Uterus (tissue), 4 donors: Measurements from ENCODE around the gene FAM222B. TPM values are rescaled to one million over a fixed set of nuclear protein-coding genes. Genes with fewer than 3 reads are reported as not detected.
"Not testable (repeated sequence)": the region's sequence is repeated elsewhere in the genome, so short reads cannot be mapped to it uniquely, and the experiment has no call there.

Experiments
- DNase-seq, 2 donors: peaks; one replicate each; pipeline ENCODE4 v3.0.0-alpha.2; 2019 to 2020
- H3K27ac ChIP-seq, 2 donors: fragments of 200-600 bp; sonication (generic); 1 replicate in 1 of 2; 2 replicates in 1 of 2; pipeline ENCODE4 v1.5.1; 2016 to 2018
- H3K27me3 ChIP-seq, 2 donors: fragments of 200-600 bp; sonication (generic); one replicate each; pipeline ENCODE4 v1.5.1; 2018 to 2019; ENCODE audit warnings: control low read depth in 1 of 2
- H3K36me3 ChIP-seq, 2 donors: fragments of 200-600 bp; sonication (generic); one replicate each; pipeline ENCODE4 v1.5.1; 2019; ENCODE audit warnings: control low read depth in 1 of 2
- H3K4me1 ChIP-seq, 2 donors: fragments of 200-600 bp; sonication (generic); one replicate each; pipeline ENCODE4 v1.5.1; 2018 to 2019; ENCODE audit warnings: control low read depth in 1 of 2
- H3K4me3 ChIP-seq, 2 donors: fragments of 200-600 bp; sonication (generic); 1 replicate in 1 of 2; 2 replicates in 1 of 2; pipeline ENCODE4 v1.5.1; 2018 to 2019; ENCODE audit warnings: mild to moderate bottlenecking in 1 of 2
- H3K9me3 ChIP-seq, 2 donors: fragments of 200-600 bp; sonication (generic); one replicate each; pipeline ENCODE4 v1.5.1; 2019; ENCODE audit warnings: control low read depth in 1 of 2
- POLR2A ChIP-seq, 2 donors: fragments of 450-650 bp; IDR thresholded peaks; one replicate each; pipeline ENCODE4 v1.6.1; 2016; ENCODE audit warnings: antibody characterized with exemption in 2 of 2, mild to moderate bottlenecking in 1 of 2, moderate library complexity in 1 of 2
- intact Hi-C: fragments of 100-400 bp; cut with DNase I; formaldehyde crosslinking; loops from one replicate; pipeline ENCODE4 v1.15.1; 2023; ENCODE audit warnings: low total_unique reads
- total RNA-seq, 4 donors: library from RNA; depleted of rRNA in 3 of 4; stranded (reverse); fragments of >200 nt in 3 of 4; gene quantifications; one replicate each; pipeline versions ENCODE4 v1.1.0 to v1.2.4, GENCODE V29; 2014 to 2023
- TF ChIP-seq, protein P1 (sequence below), 4 experiments: fragments of 200-600 bp in 2 of 4; fragments of 450-650 bp in 2 of 4; sonication (generic) in 2 of 4; IDR thresholded peaks; one replicate each; pipeline ENCODE4 v1.5.1; 2016 to 2019; ENCODE audit warnings: antibody characterized with exemption in 4 of 4, mild to moderate bottlenecking in 2 of 4, moderate library complexity in 1 of 4
- donor health status: DM: yes; HTN: yes; CAD: no.

FAM222B gene
- total RNA-seq, 4 donors from 2014 or later: 2.4 to 24.3 (median 4.2) TPM

DNA sequence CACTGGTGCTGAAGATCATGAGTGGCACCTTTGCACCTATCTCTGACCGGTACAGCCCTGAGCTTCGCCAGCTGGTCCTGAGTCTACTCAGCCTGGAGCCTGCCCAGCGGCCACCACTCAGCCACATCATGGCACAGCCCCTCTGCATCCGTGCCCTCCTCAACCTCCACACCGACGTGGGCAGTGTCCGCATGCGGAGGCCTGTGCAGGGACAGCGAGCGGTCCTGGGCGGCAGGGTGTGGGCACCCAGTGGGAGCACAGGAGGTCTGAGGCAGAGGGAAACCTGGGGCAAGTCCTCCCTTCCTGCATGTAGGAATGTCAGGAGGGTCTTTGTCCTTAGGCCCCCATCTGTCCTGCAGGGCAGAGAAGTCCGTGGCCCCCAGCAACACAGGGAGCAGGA is 105.3 kb downstream of the FAM222B start:
- Histone ChIP-seq H3K4me3 (no peak overlapping the region), H3K9me3 (no peaks in the 10 kb centered on the region), H3K4me1 (no peaks in the 10 kb centered on the region), H3K36me3 (no peaks in the 10 kb centered on the region), H3K27ac (no peak overlapping the region), H3K27me3 (no peaks in the 10 kb centered on the region)
- DNase-seq: no peak
- TF ChIP-seq, protein P1, sequence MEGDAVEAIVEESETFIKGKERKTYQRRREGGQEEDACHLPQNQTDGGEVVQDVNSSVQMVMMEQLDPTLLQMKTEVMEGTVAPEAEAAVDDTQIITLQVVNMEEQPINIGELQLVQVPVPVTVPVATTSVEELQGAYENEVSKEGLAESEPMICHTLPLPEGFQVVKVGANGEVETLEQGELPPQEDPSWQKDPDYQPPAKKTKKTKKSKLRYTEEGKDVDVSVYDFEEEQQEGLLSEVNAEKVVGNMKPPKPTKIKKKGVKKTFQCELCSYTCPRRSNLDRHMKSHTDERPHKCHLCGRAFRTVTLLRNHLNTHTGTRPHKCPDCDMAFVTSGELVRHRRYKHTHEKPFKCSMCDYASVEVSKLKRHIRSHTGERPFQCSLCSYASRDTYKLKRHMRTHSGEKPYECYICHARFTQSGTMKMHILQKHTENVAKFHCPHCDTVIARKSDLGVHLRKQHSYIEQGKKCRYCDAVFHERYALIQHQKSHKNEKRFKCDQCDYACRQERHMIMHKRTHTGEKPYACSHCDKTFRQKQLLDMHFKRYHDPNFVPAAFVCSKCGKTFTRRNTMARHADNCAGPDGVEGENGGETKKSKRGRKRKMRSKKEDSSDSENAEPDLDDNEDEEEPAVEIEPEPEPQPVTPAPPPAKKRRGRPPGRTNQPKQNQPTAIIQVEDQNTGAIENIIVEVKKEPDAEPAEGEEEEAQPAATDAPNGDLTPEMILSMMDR (IDR thresholded peaks at IDR 0.05): no peak
- no peak for TF ChIP-seq POLR2A (IDR thresholded peaks at IDR 0.05)
- intact Hi-C loops: no loop called here

DNA sequence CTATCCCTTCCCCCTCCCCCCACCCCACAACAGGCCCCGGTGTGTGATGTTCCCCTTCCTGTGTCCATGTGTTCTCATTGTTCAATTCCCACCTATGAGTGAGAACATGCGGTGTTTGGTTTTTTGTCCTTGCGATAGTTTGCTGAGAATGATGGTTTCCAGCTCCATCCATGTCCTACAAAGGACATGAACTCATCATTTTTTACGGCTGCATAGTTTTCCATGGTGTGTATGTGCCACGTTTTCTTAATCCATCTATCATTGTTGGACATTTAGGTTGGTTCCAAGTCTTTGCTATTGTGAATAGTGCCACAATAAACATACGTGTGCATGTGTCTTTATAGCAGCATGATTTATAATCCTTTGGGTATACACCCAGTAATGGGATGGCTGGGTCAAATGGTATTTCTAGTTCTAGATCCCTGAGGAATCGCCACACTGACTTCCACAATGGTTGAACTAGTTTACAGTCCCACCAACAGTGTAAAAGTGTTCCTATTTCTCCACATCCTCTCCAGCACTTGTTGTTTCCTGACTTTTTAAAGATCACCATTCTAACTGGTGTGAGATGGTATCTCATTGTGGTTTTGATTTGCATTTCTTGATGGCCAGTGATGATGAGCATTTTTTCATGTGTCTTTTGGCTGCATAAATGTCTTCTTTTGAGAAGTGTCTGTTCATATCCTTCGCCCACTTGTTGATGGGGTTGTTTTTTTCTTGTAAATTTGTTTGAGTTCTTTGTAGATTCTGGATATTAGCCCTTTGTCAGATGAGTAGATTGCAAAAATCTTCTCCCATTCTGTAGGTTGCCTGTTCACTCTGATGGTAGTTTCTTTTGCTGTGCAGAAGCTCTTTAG is 106.4 kb downstream of the FAM222B start:
- H3K4me1 ChIP-seq, H3K4me3 ChIP-seq, H3K9me3 ChIP-seq, DNase-seq, H3K27ac ChIP-seq, intact Hi-C loops, H3K27me3 ChIP-seq, H3K36me3 ChIP-seq: not testable (repeated sequence)

DNA sequence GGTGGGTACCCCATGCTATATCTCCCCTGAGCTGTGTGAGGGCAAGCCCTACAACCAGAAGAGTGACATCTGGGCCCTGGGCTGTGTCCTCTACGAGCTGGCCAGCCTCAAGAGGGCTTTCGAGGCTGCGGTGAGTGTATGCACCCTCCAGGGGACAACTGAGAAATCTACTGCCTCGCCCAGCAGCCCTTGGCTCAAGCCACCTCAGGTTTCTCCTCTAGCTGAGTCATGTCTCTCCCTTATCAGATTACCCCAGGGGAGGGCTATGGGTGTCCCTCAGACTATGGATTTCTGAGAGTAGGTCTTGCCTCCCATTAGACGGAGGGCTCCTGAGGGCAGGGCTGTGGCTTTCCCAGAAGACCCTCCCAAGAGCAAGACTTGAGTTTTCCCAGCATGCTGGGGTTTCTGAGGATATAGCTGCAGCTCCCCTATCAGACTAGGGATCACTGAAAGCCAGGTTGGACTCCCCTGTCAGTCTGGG is 107.3 kb downstream of the FAM222B start:
- TF ChIP-seq, protein P1 (IDR thresholded peaks at IDR 0.05): no peak
- TF ChIP-seq POLR2A (IDR thresholded peaks at IDR 0.05): no peak
- H3K4me1 ChIP-seq: no peaks in the 10 kb centered on the region
- no peaks in the 10 kb centered on the region for H3K9me3 ChIP-seq
- H3K36me3 ChIP-seq: no peaks in the 10 kb centered on the region
- H3K27ac ChIP-seq: no peak overlapping the region
- no peak overlapping the region for H3K4me3 ChIP-seq
- no peaks in the 10 kb centered on the region for H3K27me3 ChIP-seq
- DNase-seq: no peak
- intact Hi-C loops: no loop called here

DNA sequence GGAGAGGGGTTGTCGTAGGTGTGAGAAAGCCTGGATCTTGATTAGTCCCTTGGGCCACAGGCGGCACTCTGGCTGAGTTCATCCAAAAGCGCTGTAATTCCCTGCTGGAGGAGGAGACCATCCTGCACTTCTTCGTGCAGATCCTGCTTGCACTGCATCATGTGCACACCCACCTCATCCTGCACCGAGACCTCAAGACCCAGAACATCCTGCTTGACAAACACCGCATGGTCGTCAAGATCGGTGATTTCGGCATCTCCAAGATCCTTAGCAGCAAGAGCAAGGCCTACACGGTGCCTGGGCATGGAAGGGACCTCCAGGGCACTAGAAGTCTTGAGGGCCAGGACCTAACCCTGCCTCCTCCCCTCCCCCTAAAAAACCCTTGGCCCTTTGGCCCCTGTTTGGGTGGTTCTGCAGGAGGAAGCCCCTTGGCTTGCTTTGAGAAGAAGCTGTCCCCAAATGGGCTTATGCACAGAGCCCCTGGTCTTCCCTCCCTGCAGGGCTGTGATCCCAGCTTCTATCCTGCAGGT is 107.8 kb downstream of the FAM222B start:
- Histone ChIP-seq H3K9me3 (no peaks in the 10 kb centered on the region), H3K27me3 (no peaks in the 10 kb centered on the region), H3K36me3 (no peaks in the 10 kb centered on the region), H3K27ac (no peak overlapping the region), H3K4me1 (no peaks in the 10 kb centered on the region), H3K4me3 (no peak overlapping the region)
- TF ChIP-seq POLR2A (IDR thresholded peaks at IDR 0.05): no peak
- TF ChIP-seq, protein P1 (IDR thresholded peaks at IDR 0.05): no peak
- intact Hi-C loops: no loop called here
- no peak for DNase-seq

DNA sequence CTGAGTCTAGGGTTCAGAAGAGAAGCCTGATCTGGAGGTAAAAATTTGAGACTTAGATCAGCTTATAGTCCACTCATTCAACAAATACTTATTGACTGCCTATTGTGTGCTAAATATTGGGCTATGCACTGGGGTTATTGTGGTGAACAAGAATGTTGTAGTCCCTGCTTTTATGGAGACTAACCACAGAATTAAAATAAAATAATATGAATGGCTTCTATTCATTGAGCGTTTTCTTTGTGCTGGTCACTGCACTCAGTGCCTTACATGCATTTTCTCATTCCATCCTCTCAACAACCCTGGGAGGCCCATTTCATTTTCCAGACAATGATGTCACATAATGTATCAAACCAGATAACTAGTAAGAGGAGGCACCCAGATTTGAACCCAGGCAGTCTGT is 109.2 kb downstream of the FAM222B start:
- intact Hi-C loops: no loop called here
- no peak overlapping the region for H3K27ac ChIP-seq

More for the DNA sequence above, 109.2 kb downstream of the FAM222B start:
- TF ChIP-seq POLR2A (IDR thresholded peaks at IDR 0.05): no peak
- TF ChIP-seq, protein P1 (IDR thresholded peaks at IDR 0.05): no peak
- no peak overlapping the region for H3K4me3 ChIP-seq
- H3K9me3 ChIP-seq: no peaks in the 10 kb centered on the region
- no peaks in the 10 kb centered on the region for H3K27me3 ChIP-seq
- no peaks in the 10 kb centered on the region for H3K36me3 ChIP-seq
- H3K4me1 ChIP-seq: no peaks in the 10 kb centered on the region
- no peak for DNase-seq
